GM12891 (cell line): ENCODE measurements around the gene FBXW12.

Experiments
- DNase-seq: peaks from one replicate; pipeline ENCODE4 v3.0.0; 2011; ENCODE audit warnings: low spot score; ENCODE audit not compliant: insufficient read length
- FAIRE-seq: peaks from 2 replicates; lab custom pipeline; 2011; peaks lifted over from hg19 to GRCh38; lab: Jason Lieb, UNC
- PAX5 ChIP-seq: IDR thresholded peaks from 2 replicates; pipeline ENCODE4 v1.6.1; 2011; ENCODE audit warnings: low read length, moderate library complexity, mild to moderate bottlenecking; ENCODE audit not compliant: insufficient read depth, severe bottlenecking
- POLR2A ChIP-seq: IDR thresholded peaks from 2 replicates; pipeline ENCODE4 v1.6.1; 2011; ENCODE audit warnings: low read depth, low read length, control low read depth
- POLR2AphosphoS5 ChIP-seq: IDR thresholded peaks from 2 replicates; pipeline ENCODE4 v1.6.1; 2011; ENCODE audit warnings: low read depth, low read length, control low read depth
- POU2F2 ChIP-seq: IDR thresholded peaks from 2 replicates; pipeline ENCODE4 v1.6.1; 2011; ENCODE audit warnings: low read depth, mild to moderate bottlenecking, control low read depth, low read length, moderate library complexity
- SPI1 ChIP-seq: IDR thresholded peaks from 2 replicates; pipeline ENCODE4 v1.6.1; 2011; ENCODE audit warnings: low read depth, low read length, control low read depth
- TAF1 ChIP-seq: IDR thresholded peaks from 2 replicates; pipeline ENCODE4 v1.6.1; 2011; ENCODE audit warnings: low read depth, low read length, control low read depth

FBXW12 gene

DNA sequence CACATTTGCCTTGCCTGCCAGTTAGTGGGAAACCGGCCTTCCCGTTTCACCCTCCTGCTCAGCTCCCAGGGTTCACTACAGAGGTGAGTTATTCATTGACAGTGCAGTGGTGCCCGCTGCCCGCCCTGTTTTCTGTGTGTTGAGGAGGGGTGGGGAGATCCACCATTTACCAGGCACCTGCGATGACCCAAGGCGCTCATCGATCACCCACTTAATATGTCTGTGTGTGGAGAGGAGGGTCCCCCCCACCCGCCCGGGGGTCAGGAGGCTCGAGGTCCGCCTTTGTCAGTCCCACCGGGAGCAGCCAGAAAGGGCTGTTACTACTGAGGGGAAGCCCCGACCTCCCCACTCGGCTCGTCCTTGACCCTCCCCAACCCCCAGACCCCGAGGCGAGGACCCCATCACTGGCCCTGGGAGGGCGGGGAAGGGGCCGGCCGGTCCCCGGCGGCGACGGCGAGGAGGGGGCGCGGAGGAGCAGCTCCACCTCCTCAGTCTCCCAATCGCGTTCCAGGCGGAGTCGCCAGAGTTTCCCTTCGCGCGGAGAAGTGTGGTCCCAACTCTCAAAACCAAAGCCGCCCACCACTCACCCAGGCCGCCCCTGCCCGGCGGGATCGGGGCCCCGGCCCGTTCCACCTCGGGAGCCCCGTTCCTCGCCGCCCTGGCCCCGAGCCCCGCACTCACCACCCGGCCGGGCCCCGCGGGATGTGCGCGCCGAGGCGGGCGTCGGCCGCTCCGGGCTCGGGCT is 56.7 kb downstream of the FBXW12 start:
- TF ChIP-seq POU2F2 (no peak), POLR2A (no peak), PAX5 (no peak), SPI1 (no peak), TAF1 (no peak), POLR2AphosphoS5 (no peak)
- FAIRE-seq = no peak
- no peak for DNase-seq

DNA sequence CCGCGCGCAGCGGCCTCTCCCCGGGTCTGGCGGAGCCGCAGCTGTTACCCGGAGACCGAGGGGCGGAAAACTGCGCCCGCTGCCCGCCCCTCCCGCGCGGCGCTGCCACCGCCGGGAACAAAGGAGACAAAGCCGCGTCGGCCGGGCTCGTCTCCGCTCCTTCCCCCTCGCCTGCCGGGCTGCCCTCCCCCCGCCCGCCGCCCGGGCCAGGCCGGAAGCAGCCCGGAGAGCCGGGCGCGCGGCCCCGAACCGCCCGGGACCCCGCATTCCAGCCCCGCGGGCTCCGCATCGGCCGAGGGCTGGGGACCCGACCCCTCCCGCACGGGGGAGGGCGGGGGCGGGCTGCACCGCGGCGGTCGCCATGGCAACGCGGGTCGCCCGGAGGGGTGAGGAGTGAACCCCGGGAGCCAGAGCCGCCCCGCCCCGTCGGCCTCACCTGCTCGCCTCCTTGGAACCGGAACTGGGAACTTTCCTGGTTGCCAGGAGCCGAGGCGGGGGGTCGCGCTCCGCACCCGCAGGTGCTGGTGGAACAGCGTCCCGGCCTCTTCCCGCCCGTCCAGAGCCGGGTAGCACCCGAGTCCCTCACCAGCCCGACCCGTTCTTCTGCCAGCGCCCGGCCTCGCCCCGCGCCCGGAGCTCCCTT is 57.4 kb downstream of the FBXW12 start:
- DNase-seq = peak; percentile 84
- TF ChIP-seq SPI1 (no peak), POU2F2 (no peak), POLR2A (no peak), TAF1 (no peak), PAX5 (no peak), POLR2AphosphoS5 (no peak)
- FAIRE-seq = peak; percentile 43

DNA sequence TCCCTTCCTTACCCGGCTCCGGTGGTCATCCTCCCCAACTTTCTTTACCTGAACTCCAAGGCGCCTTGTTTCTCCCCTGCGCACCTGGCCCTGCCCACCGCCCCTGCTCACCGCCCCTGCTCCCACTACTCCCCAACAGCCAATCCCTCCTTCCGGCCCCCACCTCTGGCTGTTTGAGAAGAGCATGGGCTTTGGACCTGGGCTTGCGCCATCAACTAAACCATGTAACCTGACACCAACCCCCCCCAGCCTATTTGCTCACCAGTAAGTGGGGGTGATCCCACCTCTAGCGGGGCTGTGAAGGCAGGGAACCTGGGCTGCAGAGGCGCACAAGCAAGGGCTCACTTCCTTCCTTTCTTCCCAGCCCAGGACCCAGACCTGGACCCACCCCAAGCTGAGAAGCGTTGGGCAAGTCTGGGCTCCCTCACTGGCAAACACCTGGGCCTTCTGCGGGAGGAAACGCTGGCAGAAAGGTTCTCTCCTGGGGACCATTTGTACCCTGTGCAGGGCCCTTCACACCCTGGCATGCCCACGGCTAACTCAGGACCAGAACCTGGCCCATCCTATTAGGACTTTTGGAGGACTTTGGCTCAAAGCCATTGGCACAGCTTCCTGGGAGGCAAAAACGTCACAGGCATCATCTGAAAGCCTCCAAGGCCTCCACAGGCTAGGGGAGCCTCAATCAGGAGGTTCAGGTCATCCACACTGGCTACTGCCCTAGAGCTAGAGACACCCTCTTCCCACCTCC is 58.1 kb downstream of the FBXW12 start, which contains the start of gene PLXNB1:
Gene PLXNB1, minus strand, starts transcription at position 127 of the 748 bp plus-strand sequence. CDS start 5,475 bp downstream, outside the sequence.
- no peak for TF ChIP-seq PAX5
- TF ChIP-seq POLR2A = no peak
- TF ChIP-seq POU2F2 = no peak
- no peak for TF ChIP-seq TAF1
- TF ChIP-seq POLR2AphosphoS5 = no peak
- TF ChIP-seq SPI1 = no peak
- peak; percentile 48 for DNase-seq
- FAIRE-seq = peak; percentile 13

DNA sequence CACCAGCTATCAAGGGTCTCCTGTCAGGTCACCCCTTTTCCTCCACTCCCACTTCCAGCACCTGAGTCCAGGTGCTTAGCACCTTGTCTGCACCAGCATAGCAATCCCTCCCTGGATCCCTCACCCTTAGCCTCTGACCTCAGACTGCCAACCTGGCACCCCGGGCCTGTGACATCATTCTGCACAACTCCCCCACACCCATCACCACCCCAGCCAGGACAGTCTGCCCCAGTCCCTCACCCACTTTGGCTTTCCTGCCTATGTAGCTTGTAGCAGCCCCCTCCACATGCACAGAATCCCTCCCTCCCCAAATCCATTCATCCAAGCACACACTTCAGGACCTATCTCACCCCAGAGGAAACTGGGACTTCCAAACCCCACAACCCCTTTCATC is 58.7 kb downstream of the FBXW12 start:
- FAIRE-seq = no peak

DNA sequence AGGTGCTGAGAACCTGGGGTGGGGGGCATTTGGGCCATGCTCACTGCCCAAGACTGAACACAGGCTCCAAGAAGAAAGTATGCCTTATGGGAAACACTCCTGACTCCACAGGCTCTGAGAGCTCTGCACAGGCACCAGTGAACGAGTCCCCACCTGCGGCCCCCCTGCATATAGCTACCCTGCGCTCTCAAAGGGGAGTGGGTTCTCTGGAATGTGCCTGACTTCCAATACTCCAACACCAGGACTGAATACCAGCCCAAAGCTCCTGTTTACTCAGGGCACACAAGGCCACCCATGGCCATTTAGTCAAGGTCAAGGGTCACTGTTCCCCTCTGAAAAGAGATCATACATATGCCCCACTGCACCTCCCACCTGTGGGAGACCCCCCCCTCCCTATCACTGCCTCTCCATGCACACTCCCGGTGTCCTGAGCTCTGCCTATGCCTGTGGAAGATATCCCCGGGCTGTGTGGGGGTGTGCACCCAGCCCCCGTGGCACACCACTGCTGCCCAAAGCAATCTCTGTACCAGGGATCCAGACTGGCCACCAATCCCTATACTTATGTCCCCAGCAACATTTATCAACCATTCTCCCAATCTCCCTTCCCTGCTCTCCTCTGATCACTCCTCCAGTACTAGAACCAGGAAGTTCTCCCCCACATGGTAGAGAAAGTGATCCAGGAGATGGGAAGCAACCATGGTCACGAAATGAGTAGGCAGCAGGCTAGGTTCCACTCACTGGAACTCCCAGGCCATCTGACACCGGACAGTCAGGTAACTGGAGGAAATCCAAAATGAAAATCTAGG is 59.4 kb downstream of the FBXW12 start:
- FAIRE-seq = no peak

More for the DNA sequence above, 58.7 kb downstream of the FBXW12 start:
- DNase-seq = no peak
- TF ChIP-seq SPI1 = no peak
- no peak for TF ChIP-seq POLR2A
- no peak for TF ChIP-seq TAF1
- TF ChIP-seq POLR2AphosphoS5 = no peak
- no peak for TF ChIP-seq PAX5
- no peak for TF ChIP-seq POU2F2

DNA sequence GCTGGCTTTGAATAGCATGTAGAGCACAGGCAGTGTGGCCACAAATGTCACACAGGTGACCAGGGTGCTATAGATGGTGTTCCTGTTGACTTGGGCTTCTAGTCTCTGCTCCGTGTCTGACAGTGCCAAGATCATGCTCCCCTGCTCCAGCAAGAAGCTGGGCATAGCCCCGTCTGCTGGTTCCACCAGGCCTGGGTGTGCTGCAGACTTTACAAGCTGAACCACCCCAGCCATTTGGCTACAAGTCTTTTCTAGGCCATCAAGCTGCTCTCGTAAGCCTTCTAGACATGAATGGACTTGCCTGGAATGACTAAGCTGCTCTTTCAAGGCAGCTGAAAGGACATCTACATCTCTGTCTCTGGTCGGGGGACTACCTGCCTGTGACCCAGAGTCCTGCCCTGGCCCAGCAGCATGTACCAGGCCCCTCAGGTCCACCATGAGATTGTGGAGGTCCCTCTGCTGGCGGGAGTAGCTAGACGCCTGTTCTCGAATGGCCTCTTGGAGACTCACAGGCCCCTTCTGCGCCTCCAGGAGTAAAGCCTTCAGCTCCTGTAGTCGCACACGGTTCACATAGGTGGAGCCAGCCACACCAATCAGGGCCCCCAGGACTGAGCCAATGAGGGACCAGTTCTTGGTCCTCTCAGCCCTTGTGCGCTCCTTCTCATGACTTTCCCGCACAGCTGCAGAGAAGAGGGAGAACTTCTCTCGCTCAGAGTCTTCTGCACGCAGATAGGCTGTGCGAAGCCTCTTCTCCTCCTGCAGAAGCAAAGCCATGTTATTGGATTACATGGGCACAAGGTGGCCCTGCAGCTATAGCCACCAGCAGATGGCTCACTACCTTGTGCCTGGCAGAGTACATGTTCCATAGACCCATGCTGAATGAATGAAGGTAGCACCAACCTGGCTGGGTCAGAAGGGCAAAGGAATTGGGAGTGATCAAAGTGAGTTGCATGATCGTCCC is 60.7 kb downstream of the FBXW12 start:
- TF ChIP-seq POLR2A (no peak), PAX5 (no peak), POLR2AphosphoS5 (no peak), TAF1 (no peak), SPI1 (no peak), POU2F2 (no peak)
- DNase-seq (no peak), FAIRE-seq (no peak)

More for the DNA sequence above, 59.4 kb downstream of the FBXW12 start:
- no peak for DNase-seq
- TF ChIP-seq PAX5 (no peak), SPI1 (no peak), TAF1 (no peak), POLR2AphosphoS5 (no peak), POU2F2 (no peak), POLR2A (no peak)

DNA sequence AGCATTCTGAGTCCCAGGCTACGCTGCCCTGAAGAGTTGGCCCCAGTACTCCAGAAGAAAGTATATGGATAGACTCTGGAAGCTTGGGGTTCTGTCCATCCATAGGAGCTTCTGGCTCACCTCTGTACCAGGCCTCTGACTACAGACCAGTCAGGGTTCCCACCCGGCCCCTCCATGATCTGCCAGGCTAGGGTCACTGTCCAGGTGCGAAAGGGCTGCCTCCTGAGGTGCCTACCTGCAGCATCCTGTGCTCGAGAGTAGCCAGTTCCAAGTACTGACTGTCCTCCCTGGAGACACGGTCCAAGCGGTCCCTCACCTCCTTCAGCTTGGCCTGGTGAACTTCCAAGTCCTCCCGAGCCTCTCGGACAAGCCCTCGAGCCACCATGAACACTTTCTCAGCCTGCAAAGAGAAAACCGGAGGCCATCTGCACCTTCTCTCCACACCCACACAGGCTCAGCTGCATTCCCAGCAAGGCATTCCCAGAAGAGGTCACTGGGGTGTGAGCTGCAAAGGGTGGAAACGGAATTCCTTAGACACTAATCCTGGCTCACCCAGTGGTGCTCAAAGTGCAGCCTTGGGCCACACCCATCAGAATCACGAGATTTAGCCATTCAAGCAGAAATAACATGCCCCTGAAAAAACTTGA is 61.6 kb downstream of the FBXW12 start:
- DNase-seq = no peak
- no peak for FAIRE-seq
- TF ChIP-seq POLR2AphosphoS5 (no peak), TAF1 (no peak), POLR2A (no peak), SPI1 (no peak), PAX5 (no peak), POU2F2 (no peak)
